ENCODE results near the gene RNASE9.

- TF ChIP-seq TAF1 (IDR thresholded peaks at IDR 0.05; ENCODE audit: low read depth) = no peak
- no peak for TF ChIP-seq NFIC (IDR thresholded peaks at IDR 0.05)
- no peak for TF ChIP-seq MAX (IDR thresholded peaks at IDR 0.05)
- no peak for TF ChIP-seq EP300 (IDR thresholded peaks at IDR 0.05; ENCODE audit: borderline replicate concordance)
- TF ChIP-seq REST (IDR thresholded peaks at IDR 0.05; ENCODE audit: low read depth) = no peak
- no peak for TF ChIP-seq EGR1 (IDR thresholded peaks at IDR 0.05)
- no peak for TF ChIP-seq TCF12 (IDR thresholded peaks at IDR 0.05; ENCODE audit: low read depth)
- TF ChIP-seq USF1 (IDR thresholded peaks at IDR 0.05) = no peak
- no peak for TF ChIP-seq CEBPB (IDR thresholded peaks at IDR 0.05)
- TF ChIP-seq YY1 (IDR thresholded peaks at IDR 0.05; ENCODE audit: low read depth) = no peak
- TF ChIP-seq RAD21 (IDR thresholded peaks at IDR 0.05; ENCODE audit: low read depth) = no peak
Observed at GRCh38 chr14:20529806-20530205, 31.0 kb downstream of the RNASE9 start.
